Subcutaneous adipose tissue (tissue), 4 donors: Measurements from ENCODE around the gene TTC23. TPM values are rescaled to one million over a fixed set of nuclear protein-coding genes. Genes with fewer than 3 reads are reported as not detected.

Source experiments
- total RNA-seq, 4 donors: library from RNA; depleted of rRNA; stranded (reverse); fragments of >200 nt; gene quantifications; one replicate each; pipeline ENCODE4 v1.1.0, GENCODE V29; 2016
- TF ChIP-seq, protein P1 (sequence below): fragments of 450-650 bp; IDR thresholded peaks from one replicate; pipeline ENCODE4 v1.5.1; 2016; ENCODE audit warnings: low read depth, mild to moderate bottlenecking, control low read depth, antibody characterized with exemption, moderate library complexity

TTC23 gene
- total RNA-seq, 4 donors from 2014 or later, result 19.6 to 24.0 (median 23.2) TPM

DNA sequence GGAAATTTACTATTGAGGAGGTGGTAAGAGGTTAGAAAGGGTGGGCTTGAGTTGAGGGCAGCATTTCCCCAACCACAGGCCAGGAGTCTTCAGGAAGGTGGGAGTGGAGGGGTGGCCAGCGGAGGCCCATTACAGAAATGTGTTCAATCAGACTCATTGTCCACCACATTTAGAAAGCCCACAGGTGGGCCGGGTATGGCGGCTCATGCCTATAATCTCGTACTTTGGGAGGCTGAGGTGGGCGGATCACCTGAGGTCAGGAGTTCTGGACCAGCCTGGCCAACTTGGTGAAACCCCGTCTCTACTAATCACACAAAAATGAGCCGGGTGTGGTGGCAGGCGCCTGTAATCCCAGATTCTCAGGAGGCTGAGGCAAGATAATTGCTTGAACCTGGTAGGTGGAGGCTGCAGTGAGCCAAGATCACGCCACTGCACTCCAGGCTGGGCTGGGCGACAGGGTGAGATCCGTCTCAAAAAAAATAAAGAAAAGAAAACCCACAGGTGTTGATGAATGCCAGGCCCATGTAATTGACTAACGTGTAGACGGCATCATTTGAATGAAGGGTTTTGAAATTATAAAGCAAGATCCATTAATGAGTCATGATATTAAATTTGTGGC lies 156.7 kb downstream of the TTC23 start:
- TF ChIP-seq, protein P1, sequence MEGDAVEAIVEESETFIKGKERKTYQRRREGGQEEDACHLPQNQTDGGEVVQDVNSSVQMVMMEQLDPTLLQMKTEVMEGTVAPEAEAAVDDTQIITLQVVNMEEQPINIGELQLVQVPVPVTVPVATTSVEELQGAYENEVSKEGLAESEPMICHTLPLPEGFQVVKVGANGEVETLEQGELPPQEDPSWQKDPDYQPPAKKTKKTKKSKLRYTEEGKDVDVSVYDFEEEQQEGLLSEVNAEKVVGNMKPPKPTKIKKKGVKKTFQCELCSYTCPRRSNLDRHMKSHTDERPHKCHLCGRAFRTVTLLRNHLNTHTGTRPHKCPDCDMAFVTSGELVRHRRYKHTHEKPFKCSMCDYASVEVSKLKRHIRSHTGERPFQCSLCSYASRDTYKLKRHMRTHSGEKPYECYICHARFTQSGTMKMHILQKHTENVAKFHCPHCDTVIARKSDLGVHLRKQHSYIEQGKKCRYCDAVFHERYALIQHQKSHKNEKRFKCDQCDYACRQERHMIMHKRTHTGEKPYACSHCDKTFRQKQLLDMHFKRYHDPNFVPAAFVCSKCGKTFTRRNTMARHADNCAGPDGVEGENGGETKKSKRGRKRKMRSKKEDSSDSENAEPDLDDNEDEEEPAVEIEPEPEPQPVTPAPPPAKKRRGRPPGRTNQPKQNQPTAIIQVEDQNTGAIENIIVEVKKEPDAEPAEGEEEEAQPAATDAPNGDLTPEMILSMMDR, result no peak

DNA sequence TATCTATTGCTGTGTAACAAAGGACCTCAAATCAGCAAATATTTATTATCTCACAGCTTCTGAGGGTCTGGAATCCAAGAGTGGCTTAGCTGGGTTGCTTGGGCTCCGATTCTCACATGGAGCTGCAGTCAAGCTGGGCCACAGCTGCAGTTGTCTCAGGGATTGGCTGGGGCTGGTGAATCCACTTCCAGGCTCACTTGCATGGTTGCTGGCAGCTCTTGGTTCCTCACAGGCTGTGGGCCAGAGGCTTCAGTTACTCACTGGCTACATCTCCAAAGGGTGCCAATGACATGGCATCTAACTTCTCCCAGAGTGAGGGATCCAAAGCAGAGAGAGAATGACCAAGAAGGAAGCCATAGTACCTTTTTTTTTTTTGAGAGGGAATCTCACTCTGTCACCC lies 158.4 kb downstream of the TTC23 start:
- TF ChIP-seq, protein P1, result no peak

DNA sequence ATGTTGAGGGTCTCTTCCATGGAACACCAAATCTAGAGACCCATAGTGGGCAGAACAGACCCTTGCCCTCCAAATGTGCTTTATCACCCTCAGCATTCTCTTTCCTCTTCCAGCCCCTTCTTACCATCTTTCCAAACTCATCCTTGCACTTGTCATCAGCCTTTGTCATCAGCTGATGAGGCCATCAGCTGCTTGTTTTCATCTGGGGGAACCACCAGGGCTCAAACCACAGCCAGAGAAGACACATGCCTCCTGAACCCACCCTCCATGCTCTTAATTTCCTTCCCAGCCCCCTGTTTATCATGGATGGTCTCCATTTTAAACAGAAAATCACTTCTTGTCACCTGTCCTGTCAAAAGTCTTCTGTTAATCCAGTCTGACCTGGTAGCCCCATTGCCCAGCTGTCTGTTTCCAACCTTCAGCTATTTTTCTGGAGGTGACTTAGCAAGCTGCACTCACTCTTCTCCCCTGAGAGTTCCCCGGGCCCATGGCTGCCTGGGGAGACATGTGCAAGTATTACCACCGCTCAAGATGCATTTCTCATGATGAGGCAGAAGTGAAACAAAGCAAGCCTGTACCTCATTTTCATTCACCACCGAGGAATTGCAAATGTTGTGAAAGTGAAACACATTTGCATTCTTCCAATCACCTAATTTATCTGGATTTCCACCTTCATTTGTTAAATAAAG lies 159.2 kb downstream of the TTC23 start:
- TF ChIP-seq, protein P1, result no peak

DNA sequence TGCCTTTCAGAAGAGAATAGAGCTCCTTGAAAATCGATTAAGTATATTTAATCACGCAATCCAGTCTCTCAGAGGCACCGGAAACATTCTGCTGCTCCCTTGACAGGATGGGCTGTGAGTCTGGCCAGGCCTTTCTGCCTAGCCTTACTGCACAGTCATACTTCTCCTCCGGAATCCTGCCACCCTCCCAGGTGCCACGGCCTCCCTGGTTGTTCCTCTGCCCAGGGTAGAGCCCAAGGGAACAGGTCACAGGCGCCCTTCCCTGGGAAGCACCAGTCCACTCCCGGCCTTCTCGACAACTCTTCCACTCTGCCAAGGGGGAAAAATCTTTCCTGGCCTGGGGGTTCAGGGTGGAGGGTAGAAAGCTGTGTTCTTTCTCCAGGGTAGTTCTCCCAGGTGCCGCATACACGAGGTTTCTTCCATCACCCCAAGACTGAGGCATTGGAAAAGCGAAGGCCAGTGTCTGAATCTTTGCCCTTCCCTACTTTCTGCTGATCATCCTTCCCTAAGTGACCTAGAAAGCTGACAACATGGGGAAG lies 161.9 kb downstream of the TTC23 start:
- TF ChIP-seq, protein P1, result no peak

DNA sequence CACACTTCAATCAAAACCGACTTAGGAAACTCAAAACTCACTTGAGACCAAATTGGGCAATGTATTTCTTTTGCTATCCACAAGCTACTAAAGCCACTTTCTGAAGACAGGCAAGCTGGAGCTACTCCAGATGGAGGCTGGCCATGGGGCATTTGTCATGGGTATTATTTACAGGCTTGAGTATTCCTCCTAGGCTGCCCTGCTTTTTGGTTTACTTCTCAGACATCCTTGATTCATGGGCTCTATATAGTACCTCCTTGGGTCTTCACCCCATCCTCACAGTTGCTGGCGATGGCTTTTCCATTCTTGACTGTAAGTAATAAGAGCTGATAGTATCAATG lies 163.1 kb downstream of the TTC23 start:
- TF ChIP-seq, protein P1, result no peak

Other genes starting within 250 kb of the TTC23 start
- gene PGPEP1L, start 241.8 kb downstream of the TTC23 start, total RNA-seq, result not detected
- 10 to 100 TPM; 26.7 to 61.2 (median 45.3) TPM for gene SYNM, start 144.5 kb downstream of the TTC23 start, total RNA-seq
- 10 to 100 TPM; 37.7 to 60.7 (median 45.8) TPM for gene LRRC28, start 1.9 kb upstream of the TTC23 start, total RNA-seq